DND-41 (cell line): ENCODE data around the gene NOBOX.

ENCODE experiments used
- CTCF ChIP-seq: IDR thresholded peaks from 2 replicates; pipeline ENCODE4 v1.5.1; 2012; ENCODE audit warnings: borderline replicate concordance, low read length, moderate library complexity, mild to moderate bottlenecking; ENCODE audit not compliant: poor library complexity, severe bottlenecking; ENCODE audit errors: extremely low read depth
- EZH2 ChIP-seq: IDR thresholded peaks from 3 replicates; pipeline ENCODE4 v1.6.1; 2012; ENCODE audit warnings: borderline replicate concordance, low read depth, mild to moderate bottlenecking, moderate library complexity, low read length, inconsistent platforms; ENCODE audit not compliant: severe bottlenecking

DNA sequence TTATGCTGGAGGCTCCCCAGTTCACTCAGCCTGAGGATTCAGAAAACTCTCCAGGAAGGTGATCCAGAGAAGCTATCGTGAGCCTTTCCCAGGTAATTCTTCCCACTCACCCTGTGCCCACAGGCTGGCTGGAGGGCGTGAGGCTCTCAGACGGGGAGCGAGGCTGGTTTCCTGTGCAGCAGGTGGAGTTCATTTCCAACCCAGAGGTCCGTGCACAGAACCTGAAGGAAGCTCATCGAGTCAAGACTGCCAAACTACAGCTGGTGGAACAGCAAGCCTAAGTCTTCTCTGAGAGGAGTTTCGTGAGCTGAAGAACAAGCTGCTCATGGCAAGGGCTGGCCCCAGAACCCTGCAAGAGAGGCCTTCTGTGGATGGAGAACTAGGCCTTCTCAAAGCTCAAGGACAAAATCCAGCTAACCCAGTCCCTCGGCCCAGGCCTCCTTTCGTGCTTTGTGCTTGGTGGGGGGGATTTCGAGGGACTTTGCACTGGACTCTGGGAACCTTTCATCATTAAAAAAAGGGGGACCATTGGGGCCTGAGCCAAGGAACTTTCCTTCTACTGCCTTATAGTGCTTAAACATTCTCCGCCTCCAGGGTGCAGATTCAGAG, 23.6 kb downstream of the NOBOX start:
- TF ChIP-seq EZH2 (no peak), CTCF (no peak)
